Neutrophil (primary cell): Measurements from ENCODE around the gene PASD1.
"Not testable (repeated sequence)": the region's sequence is repeated elsewhere in the genome, so short reads cannot be mapped to it uniquely, and the experiment has no call there.

Source experiments
- H3K27ac ChIP-seq: fragments of 200-600 bp; sonication (generic); 2 replicates; pipeline ENCODE4 v1.5.1; 2016; ENCODE audit warnings: mild to moderate bottlenecking, moderate library complexity
- H3K27me3 ChIP-seq: fragments of 200-600 bp; sonication (generic); 2 replicates; pipeline ENCODE4 v1.6.0; 2016; ENCODE audit warnings: mild to moderate bottlenecking
- H3K36me3 ChIP-seq: fragments of 200-600 bp; sonication (generic); 2 replicates; pipeline ENCODE4 v1.5.1; 2017
- H3K4me1 ChIP-seq, 2 experiments: fragments of 200-600 bp in 1 of 2; sonication (generic) in 1 of 2; 1 replicate in 1 of 2; 2 replicates in 1 of 2; pipeline versions ENCODE4 v1.5.1 to v1.6.1; 2013 to 2016; ENCODE audit warnings: low read depth in 1 of 2, low read length in 1 of 2, mild to moderate bottlenecking in 1 of 2, moderate library complexity in 1 of 2; ENCODE audit not compliant: control insufficient read depth in 1 of 2, insufficient read depth in 1 of 2
- H3K4me3 ChIP-seq, 2 experiments: fragments of 200-600 bp in 1 of 2; sonication (generic) in 1 of 2; 1 replicate in 1 of 2; 2 replicates in 1 of 2; pipeline ENCODE4 v1.5.1; 2013 to 2016; ENCODE audit warnings: low read depth in 1 of 2, low read length in 1 of 2, mild to moderate bottlenecking in 1 of 2, moderate library complexity in 1 of 2
- H3K9me3 ChIP-seq: fragments of 200-600 bp; sonication (generic); 2 replicates; pipeline ENCODE4 v1.5.1; 2016
- CTCF ChIP-seq: fragments of 200-600 bp; sonication (generic); IDR thresholded peaks from 2 replicates; pipeline ENCODE4 v1.5.1; 2016; ENCODE audit warnings: antibody characterized with exemption

The PASD1 gene

GRCh38 chrX:151536571-151536970, 26.9 kb upstream of the PASD1 start:
- Histone ChIP-seq H3K4me3 (no peak overlapping the region), H3K27ac (no peak overlapping the region), H3K36me3 (no peaks in the 10 kb centered on the region), H3K27me3 (no peaks in the 10 kb centered on the region), H3K4me1 (no peaks in the 10 kb centered on the region), H3K9me3 (no peaks in the 10 kb centered on the region)
- TF ChIP-seq CTCF, result no peak

GRCh38 chrX:151537572-151537971, 25.9 kb upstream of the PASD1 start:
- H3K27ac ChIP-seq, result no peak overlapping the region
- no peak for TF ChIP-seq CTCF
- H3K4me1 ChIP-seq, result no peaks in the 10 kb centered on the region
- no peaks in the 10 kb centered on the region for H3K36me3 ChIP-seq
- no peak overlapping the region for H3K4me3 ChIP-seq
- no peaks in the 10 kb centered on the region for H3K27me3 ChIP-seq
- H3K9me3 ChIP-seq, result no peaks in the 10 kb centered on the region

- no peak for TF ChIP-seq CTCF
- Histone ChIP-seq H3K27me3 (no peaks in the 10 kb centered on the region), H3K9me3 (no peaks in the 10 kb centered on the region)
These were observed 25.0 kb upstream of the PASD1 start for GRCh38 chrX:151538190-151539122.

GRCh38 chrX:151543706-151544105, 19.8 kb upstream of the PASD1 start:
- Histone ChIP-seq H3K9me3 (no peaks in the 10 kb centered on the region), H3K4me3 (no peak overlapping the region), H3K27me3 (no peaks in the 10 kb centered on the region), H3K36me3 (no peaks in the 10 kb centered on the region), H3K4me1 (no peaks in the 10 kb centered on the region), H3K27ac (no peak overlapping the region)
- TF ChIP-seq CTCF, result no peak

More at GRCh38 chrX:151538190-151539122, 25.0 kb upstream of the PASD1 start:
- Histone ChIP-seq H3K4me1 (no peaks in the 10 kb centered on the region), H3K36me3 (no peaks in the 10 kb centered on the region), H3K27ac (no peak overlapping the region), H3K4me3 (no peak overlapping the region)

- not testable (repeated sequence) for H3K4me1 ChIP-seq, H3K9me3 ChIP-seq, H3K27ac ChIP-seq, H3K27me3 ChIP-seq, H3K36me3 ChIP-seq, H3K4me3 ChIP-seq
These were observed 17.2 kb upstream of the PASD1 start for GRCh38 chrX:151546226-151546625.

- not testable (repeated sequence) for H3K4me1 ChIP-seq, H3K4me3 ChIP-seq, H3K27ac ChIP-seq, H3K9me3 ChIP-seq, H3K36me3 ChIP-seq
- peaks cover 13% of the 10 kb centered on the region for H3K27me3 ChIP-seq
These were observed 12.3 kb upstream of the PASD1 start for GRCh38 chrX:151551176-151551575.
